K562 (cell line): ENCODE data around the gene ABCF2. TPM values are rescaled to one million over a fixed set of nuclear protein-coding genes. Genes with fewer than 3 reads are reported as not detected.

Experiments used
- ATAC-seq: fragments of 200-7000 bp; cut with Tn5 transposase; 3 replicates; pipeline ENCODE4 v1.9.1; 2020; ENCODE audit warnings: moderate library complexity
- Bru-seq: library from RNA; stranded (reverse); fragments of 400-500 nt; gene quantifications from one replicate; lab custom pipeline; 2021; lab: Mats Ljungman, UMichigan
- BruChase-seq, 2 experiments: library from RNA; stranded (reverse); fragments of 400-500 nt; gene quantifications; one replicate each; lab custom pipeline; 2021; lab: Mats Ljungman, UMichigan
- BruUV-seq: library from RNA; stranded (reverse); fragments of 400-500 nt; replicated peaks from 2 replicates; lab custom pipeline; 2021; lab: Mats Ljungman, UMichigan
- CTCF ChIA-PET: fragments of 300-600 bp; formaldehyde crosslinking; extraction: SDS; loops from one replicate; lab custom pipeline; 2021; ENCODE audit warnings: low intra/inter-chr PET ratio; lab: Yijun Ruan, JAX
- POLR2A ChIA-PET: fragments of 300-600, 350-650 bp; sonication (Branson Sonifier 250); formaldehyde crosslinking; extraction: SDS; loops from one replicate; lab custom pipeline; 2021; ENCODE audit warnings: antibody characterized with exemption, inconsistent platforms; lab: Yijun Ruan, JAX
- DNase-seq, 4 experiments: peaks; one replicate each; pipeline versions ENCODE4 v3.0.0 to v3.0.0-alpha.2; 2011 to 2018; ENCODE audit warnings: low spot score in 3 of 4, mixed read lengths in 3 of 4; ENCODE audit errors: extremely low read depth in 1 of 4
- FAIRE-seq: peaks from 2 replicates; lab custom pipeline; 2011; peaks lifted over from hg19 to GRCh38; lab: Jason Lieb, UNC
- H2AFZ ChIP-seq: 2 replicates; pipeline ENCODE4 v1.6.0; 2011; ENCODE audit warnings: low read depth, low read length, control low read depth, inconsistent platforms
- H3K27ac ChIP-seq: fragments of 200-600 bp; 3 replicates; pipeline ENCODE4 v1.8.0; 2011; ENCODE audit warnings: low read depth, mild to moderate bottlenecking, control low read depth, inconsistent platforms, low read length, moderate library complexity, mixed read lengths; ENCODE audit errors: extremely low read depth
- H3K27me3 ChIP-seq, 2 experiments: fragments of 300-600 bp in 1 of 2; 2 replicates in 1 of 2; 3 replicates in 1 of 2; pipeline versions ENCODE4 v1.6.0 to v1.8.0; 2011; ENCODE audit warnings: inconsistent platforms in 2 of 2, low read length in 2 of 2, mild to moderate bottlenecking in 1 of 2, mixed read lengths in 1 of 2, moderate library complexity in 1 of 2; ENCODE audit not compliant: control insufficient read depth in 2 of 2, insufficient read depth in 2 of 2
- H3K36me3 ChIP-seq: fragments of 300-600 bp; 3 replicates; pipeline ENCODE4 v1.8.0; 2011; ENCODE audit warnings: mild to moderate bottlenecking, low read length, inconsistent platforms; ENCODE audit not compliant: control insufficient read depth, insufficient read depth
- H3K4me1 ChIP-seq, 2 experiments: fragments of 200-600 bp in 1 of 2; replicated peaks in 1 of 2; 2 replicates in 1 of 2; 3 replicates in 1 of 2; pipeline versions ENCODE4 v1.5.1 to v1.8.0; 2011; ENCODE audit warnings: inconsistent platforms in 2 of 2, low read length in 2 of 2, mild to moderate bottlenecking in 1 of 2, mixed read lengths in 1 of 2, moderate library complexity in 1 of 2; ENCODE audit not compliant: control insufficient read depth in 2 of 2, insufficient read depth in 2 of 2
- H3K4me2 ChIP-seq: 2 replicates; pipeline ENCODE4 v1.6.1; 2011; ENCODE audit warnings: low read length, control low read depth, inconsistent platforms, mixed read lengths; ENCODE audit not compliant: insufficient read depth
- H3K4me3 ChIP-seq: fragments of 200-600 bp; sonication (generic), shearing (Covaris generic); 2 replicates; pipeline ENCODE4 v1.5.1; 2016; ENCODE audit warnings: control low read depth, inconsistent platforms
- H3K79me2 ChIP-seq: fragments of 200-600 bp; 3 replicates; pipeline ENCODE4 v1.8.0; 2011; ENCODE audit warnings: low read length, inconsistent platforms; ENCODE audit not compliant: control insufficient read depth, insufficient read depth
- H3K9ac ChIP-seq, 2 experiments: 2 replicates each; pipeline versions ENCODE4 v1.6.0 to v1.6.1; 2011; ENCODE audit warnings: low read depth in 2 of 2, low read length in 2 of 2, control low read depth in 1 of 2, inconsistent platforms in 1 of 2, mild to moderate bottlenecking in 1 of 2, mixed read lengths in 1 of 2; ENCODE audit not compliant: insufficient read depth in 1 of 2
- H3K9me1 ChIP-seq: one replicate; pipeline ENCODE4 v1.6.0; 2011; ENCODE audit warnings: inconsistent platforms, mild to moderate bottlenecking, low read length, moderate library complexity; ENCODE audit not compliant: control insufficient read depth, insufficient read depth
- H3K9me3 ChIP-seq: replicated peaks from 2 replicates; pipeline ENCODE4 v1.5.1; 2011; ENCODE audit warnings: low read depth, low read length, inconsistent platforms; ENCODE audit not compliant: control insufficient read depth, insufficient read depth
- H4K20me1 ChIP-seq: replicated peaks from 2 replicates; pipeline ENCODE4 v1.6.1; 2011; ENCODE audit warnings: low read length, inconsistent platforms, mixed read lengths; ENCODE audit not compliant: control insufficient read depth, insufficient read depth
- FOXP1 ChIP-seq: sonication (generic); formaldehyde crosslinking; IDR thresholded peaks from 2 replicates; pipeline ENCODE4 v1.8.0; 2022; ENCODE audit warnings: mild to moderate bottlenecking, missing genetic modification reagents
- LCOR ChIP-seq: sonication (generic); formaldehyde crosslinking; IDR thresholded peaks from 2 replicates; pipeline ENCODE4 v1.8.0; 2022; ENCODE audit warnings: mild to moderate bottlenecking, missing genetic modification reagents
- MLX ChIP-seq, 2 experiments: fragments of 450-650 bp in 1 of 2; sonication (generic) in 1 of 2; formaldehyde crosslinking; conservative IDR thresholded peaks; 2 replicates each; pipeline versions ENCODE4 v1.4.0 to v1.8.1; 2020 to 2022; ENCODE audit warnings: mild to moderate bottlenecking in 1 of 2, missing genetic modification reagents in 1 of 2
- ZFP91 ChIP-seq: sonication (generic); formaldehyde crosslinking; IDR thresholded peaks from 2 replicates; pipeline ENCODE4 v1.8.0; 2022; ENCODE audit warnings: mild to moderate bottlenecking, missing genetic modification reagents
- WGBS: fragments of 100-300 bp; shearing (Covaris generic); methylation state at CpG from one replicate; pipeline ENCODE4 v1.1.6; 2016; ENCODE audit warnings: low coverage, mixed read lengths; ENCODE audit not compliant: insufficient coverage; ENCODE audit errors: missing lambda C conversion rate; 5-methylcytosine and 5-hydroxymethylcytosine counted together
- in situ Hi-C: fragments of 300-500 bp; cut with MboI; formaldehyde crosslinking; loops from 4 replicates; pipeline ENCODE4 v1.15.0; 2018; ENCODE audit warnings: inconsistent platforms, mixed read lengths
- intact Hi-C: fragments of 100-400 bp; cut with micrococcal nuclease; formaldehyde crosslinking; loops from 2 replicates; pipeline ENCODE4 v1.14.2; 2022
- long read RNA-seq, 3 experiments: library from polyadenylated mRNA in 2 of 3; library from RNA in 1 of 3; unstranded in 2 of 3; stranded (forward) in 1 of 3; transcript quantifications; one replicate each; pipeline ENCODE4 v2.0.0, GENCODE V29; 2019 to 2022
- polyA minus RNA-seq, 3 experiments: library from RNA; depleted of rRNA, polyadenylated mRNA; stranded (reverse); fragments of >200 nt; gene quantifications; 2 replicates each; pipeline ENCODE4 v1.2.3, GENCODE V29; 2011
- polyA plus RNA-seq, 8 experiments: library from polyadenylated mRNA; depleted of rRNA in 4 of 8; stranded (reverse) in 5 of 8; unstranded in 3 of 8; fragments of >200 nt; fragmentation: Nextera tagmentation in 2 of 8; fragmentation: Illumina TruSeq in 1 of 8; extraction: Ambion mirVana in 2 of 8; extraction: Trizol in 1 of 8; gene quantifications; 2 replicates each; pipeline versions ENCODE4 v1.2.1 to v1.2.3, GENCODE V29; 2011 to 2014; ENCODE audit warnings: inconsistent platforms in 1 of 8, missing spikeins in 1 of 8
- total RNA-seq, 7 experiments: library from RNA; depleted of rRNA in 6 of 7; stranded (reverse); fragments of >200 nt in 6 of 7; fragmentation: Illumina TruSeq in 2 of 7; extraction: Trizol in 2 of 7; gene quantifications; 2 replicates each; pipeline versions ENCODE4 v1.2.1 to v1.2.3, GENCODE V29; 2011 to 2021; ENCODE audit warnings: low replicate concordance in 1 of 7

The ABCF2 gene
- 65.4 and 103 TPM in 2 replicates for total RNA-seq (2011; cell fraction: chromatin; rRNA removed; ENCODE audit: low replicate concordance)
- total RNA-seq (2011; cell fraction: nucleolus; rRNA removed) = 49.7 and 54.7 TPM in 2 replicates
- 43.1 and 48.4 TPM in 2 replicates for total RNA-seq (2011; cell fraction: nucleoplasm; rRNA removed)
- total RNA-seq (2014; rRNA removed) (117 and 145 TPM in 2 replicates), total RNA-seq (2014; rRNA removed; fragmentation: Illumina TruSeq; extraction: Trizol) (79.5 and 110 TPM in 2 replicates), total RNA-seq (2015; rRNA removed; fragmentation: Illumina TruSeq; extraction: Trizol) (113 TPM in 2 replicates), total RNA-seq (2021) (122 and 129 TPM in 2 replicates), polyA plus RNA-seq (2011; rRNA removed) (43.1 and 62.1 TPM in 2 replicates), polyA plus RNA-seq (2014; fragmentation: Illumina TruSeq; extraction: Trizol) (165 and 177 TPM in 2 replicates), polyA plus RNA-seq (2014; fragmentation: Nextera tagmentation; extraction: Ambion mirVana) (100 to 1,000 TPM; 103 to 224 TPM), polyA plus RNA-seq (2014; rRNA removed) (88.2 and 97.5 TPM in 2 replicates), polyA minus RNA-seq (2011; rRNA and poly(A)+ RNA removed) (49.7 and 116 TPM in 2 replicates), Bru-seq, nascent RNA (percentile 84 among the genes with signal in this experiment), BruChase-seq, experiment 1, labeled RNA remaining after a 2-hour chase (percentile 89 among the genes with signal in this experiment), BruChase-seq, experiment 2, labeled RNA remaining after a 6-hour chase (percentile 91 among the genes with signal in this experiment)
- polyA plus RNA-seq (2011; cell fraction: cytosol; rRNA removed) = 54.5 and 89.8 TPM in 2 replicates
- 36.6 and 65.1 TPM in 2 replicates for polyA plus RNA-seq (2011; cell fraction: nucleus; rRNA removed)
- polyA plus RNA-seq (2012) = 64.0 and 75.1 TPM in 2 replicates
- polyA minus RNA-seq (2011; cell fraction: cytosol; rRNA and poly(A)+ RNA removed) = 23.5 and 52.3 TPM in 2 replicates
- polyA minus RNA-seq (2011; cell fraction: nucleus; rRNA and poly(A)+ RNA removed) = 17.1 and 26.5 TPM in 2 replicates
- long read RNA-seq, experiment 1, transcript ABCF2-201 (15 exons, 3,546 nt) = major isoform, 422 of 424 reads
- long read RNA-seq, experiment 1, partial matches to known transcripts = 0 of 424 reads
- long read RNA-seq, experiment 1, other reads (novel, unspliced or antisense) = 2 of 424 reads
- long read RNA-seq, experiment 2, transcript ABCF2-201 (15 exons, 3,546 nt) = major isoform, 75 of 180 reads
- long read RNA-seq, experiment 2, partial matches to known transcripts = 105 of 180 reads
- long read RNA-seq, experiment 2, other reads (novel, unspliced or antisense) = 0 of 180 reads
- long read RNA-seq, experiment 3, transcript ABCF2-201 (15 exons, 3,546 nt) = major isoform, 174 of 190 reads
- long read RNA-seq, experiment 3, partial matches to known transcripts = 14 of 190 reads
- long read RNA-seq, experiment 3, other reads (novel, unspliced or antisense) = 2 of 190 reads

DNA sequence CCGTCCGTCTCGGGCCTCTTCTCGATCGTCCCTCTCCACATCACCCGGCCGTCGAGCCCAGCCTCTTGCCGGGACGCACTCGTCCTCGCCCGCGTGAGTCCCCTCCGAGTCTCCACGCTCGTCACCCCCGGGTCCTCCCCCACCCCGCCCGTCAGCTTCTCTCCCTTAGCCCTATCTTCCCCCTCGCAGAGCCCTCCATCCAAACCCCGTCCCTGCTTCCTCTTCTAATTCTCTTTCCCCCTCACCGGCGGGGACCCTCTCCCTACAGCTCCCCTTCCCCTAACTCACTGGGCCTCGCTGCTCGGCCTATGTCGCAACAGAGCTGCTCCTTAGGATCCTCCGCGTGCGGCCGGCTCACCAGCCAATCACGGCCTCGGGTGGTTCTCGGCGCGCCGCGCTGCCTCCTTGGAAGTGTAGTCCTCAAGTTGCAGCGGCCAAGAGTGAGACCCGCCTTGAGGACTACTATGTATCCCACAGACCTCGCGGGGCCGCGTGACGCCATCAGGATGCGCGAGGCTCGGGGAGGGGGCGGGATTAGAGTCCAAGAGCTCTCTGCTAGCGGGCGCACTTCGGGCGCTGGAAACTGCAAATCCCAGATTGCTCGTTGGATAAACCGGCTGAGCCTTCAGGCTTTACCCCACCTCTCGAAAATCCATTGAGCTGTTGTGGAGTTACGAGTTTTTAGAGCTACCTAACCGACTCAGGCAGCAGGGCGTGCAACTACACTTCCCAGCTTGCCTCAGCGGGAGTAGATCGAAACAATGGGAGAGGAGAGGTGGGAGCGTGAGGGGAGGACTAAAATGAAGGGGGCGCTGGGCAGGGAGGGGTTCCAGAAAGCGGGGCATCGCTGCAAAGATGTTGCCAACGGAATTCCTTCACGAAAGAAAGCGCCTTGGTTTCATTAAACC, at the start of gene ABCF2:
ABCF2 (minus strand) TSS at position 331 of the 908 bp plus-strand sequence. CDS start 747 bp downstream, outside the sequence.
- WGBS = under 1% methylated on average over 66 of the region's 68 CpGs
- TF ChIP-seq ZFP91 (CRISPR knock-in tag) (no peak), LCOR (CRISPR knock-in tag) (peak; percentile 94), FOXP1 (CRISPR knock-in tag) (0 out of 2 replicates have a peak, but pooled peaks have one; percentile 44), MLX (CRISPR knock-in tag; conservative IDR thresholded peaks at IDR 0.05) (0 out of 4 replicates have a peak, but pooled peaks of 1 of the 2 experiments have one; percentile 38)

More for the DNA sequence above, at the start of gene ABCF2:
- no peaks in the 10 kb centered on the region for H3K9me3 ChIP-seq
- in situ Hi-C loops (no loop called here), intact Hi-C loops (loop anchor here (2.0 kb wide), 2 partner anchors 18 to 198 kb away; partner anchors contain the start of gene ABCB8)
- peaks cover 26 to 27% of the 10 kb centered on the region in 2 experiments; a peak in 4 of 5 replicates for H3K4me1 ChIP-seq
- FAIRE-seq (peak; percentile 95), ATAC-seq (peak; percentile 99), DNase-seq (peak; percentile 99 to 100 (median 100))
- peak within 1 kb of the TSS; percentile 82 for H3K4me3 ChIP-seq
- H4K20me1 ChIP-seq = no peaks in the 10 kb centered on the region
- peak within 1 kb of the TSS; percentile 67 for H3K27ac ChIP-seq
- H2AFZ ChIP-seq = peak within 1 kb of the TSS; percentile 96
- peak within 1 kb of the TSS; percentile 92 for H3K4me2 ChIP-seq
- H3K9me1 ChIP-seq = peaks cover 6% of the 10 kb centered on the region
- H3K27me3 ChIP-seq = no peaks in the 10 kb centered on the region
- peaks cover 42% of the 10 kb centered on the region for H3K36me3 ChIP-seq
- H3K9ac ChIP-seq = peak within 1 kb of the TSS; percentile 89 to 97
- ChIA-PET CTCF (interaction anchor here (0.7 kb wide), 1 partner anchor 1636 kb away, joined by 4 read pairs; no protein-coding TSS in a partner anchor), POLR2A (interaction anchor here (0.7 to 3.6 kb wide), 12 partner anchors 9 to 816 kb away, joined by 3 to 36 read pairs (median 8); partner anchors contain the start of gene H2BK1)
- BruUV-seq = TSS peak; percentile 92
- H3K79me2 ChIP-seq = peaks cover 23% of the 10 kb centered on the region
